Raji (cell line): Measurements from ENCODE around the gene GPR137C.

ENCODE experiments used
- POLR2A ChIP-seq: IDR thresholded peaks from 2 replicates; pipeline ENCODE4 v1.6.1; 2011; ENCODE audit warnings: low read depth, low read length, control low read depth; ENCODE audit not compliant: insufficient read depth

GPR137C gene

GRCh38 chr14:52609445-52610044 lies 56.9 kb downstream of the GPR137C start:
- TF ChIP-seq POLR2A = no peak

DNA sequence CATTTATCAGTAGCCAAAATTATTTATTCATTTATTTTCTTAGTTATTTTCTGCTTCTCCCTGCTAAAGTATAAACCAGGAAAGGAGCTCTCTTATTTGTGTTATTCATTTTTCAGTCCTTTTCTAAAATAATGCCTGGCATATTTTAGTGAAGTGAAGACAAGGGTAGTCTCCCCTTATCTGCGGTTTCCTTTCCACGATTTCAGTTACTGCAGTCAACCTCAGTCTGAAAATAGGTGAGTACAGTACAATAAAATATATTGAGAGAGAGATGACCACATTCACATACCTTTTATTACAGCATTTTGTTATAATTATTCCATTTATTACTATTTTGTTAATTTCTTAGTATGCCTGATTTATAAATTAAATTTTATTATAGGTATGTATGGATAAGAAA lies 57.6 kb downstream of the GPR137C start:
- TF ChIP-seq POLR2A = no peak

GRCh38 chr14:52618602-52619001 lies 66.0 kb downstream of the GPR137C start:
- TF ChIP-seq POLR2A = no peak

DNA sequence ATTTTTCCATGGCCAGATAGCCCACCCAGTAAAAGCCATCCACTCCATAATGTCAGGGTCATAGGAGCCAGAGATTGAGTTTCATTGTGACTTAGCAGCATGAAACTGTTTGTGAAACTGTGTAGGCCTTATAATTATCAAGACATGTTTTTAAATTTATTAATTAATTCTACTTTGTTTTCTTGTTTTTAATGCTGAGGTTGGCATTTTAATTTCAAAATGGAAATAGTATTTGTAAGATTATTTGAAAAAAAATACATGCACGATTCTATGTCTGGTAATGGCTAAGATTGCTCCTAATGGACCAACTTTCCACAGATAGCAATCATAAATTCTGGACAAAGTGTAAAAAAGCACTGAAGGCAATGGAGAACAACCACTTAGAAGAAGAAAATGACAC lies 67.1 kb downstream of the GPR137C start:
- TF ChIP-seq POLR2A = no peak

DNA sequence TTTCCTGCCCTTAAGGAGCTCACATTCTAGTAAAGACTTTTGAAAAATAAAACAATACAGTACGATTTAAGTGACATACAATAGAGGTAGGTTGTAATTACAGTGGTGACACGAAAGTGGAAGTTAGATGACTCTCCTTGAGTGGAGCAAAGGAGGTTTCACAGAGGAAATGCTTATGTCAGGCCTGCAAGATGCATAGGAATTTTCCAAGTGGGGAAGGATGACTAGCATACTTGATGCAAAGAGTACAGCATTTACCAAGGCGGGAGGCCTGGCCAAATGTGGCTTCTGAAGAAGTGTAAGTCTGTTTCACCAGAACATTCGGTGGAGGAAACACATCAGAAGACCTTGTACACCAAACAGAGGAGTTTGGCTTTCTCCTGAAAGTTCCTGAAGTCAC lies 87.5 kb downstream of the GPR137C start:
- no peak for TF ChIP-seq POLR2A

- TF ChIP-seq POLR2A = no peak
Observed at GRCh38 chr14:52641745-52642144, 89.1 kb downstream of the GPR137C start.

DNA sequence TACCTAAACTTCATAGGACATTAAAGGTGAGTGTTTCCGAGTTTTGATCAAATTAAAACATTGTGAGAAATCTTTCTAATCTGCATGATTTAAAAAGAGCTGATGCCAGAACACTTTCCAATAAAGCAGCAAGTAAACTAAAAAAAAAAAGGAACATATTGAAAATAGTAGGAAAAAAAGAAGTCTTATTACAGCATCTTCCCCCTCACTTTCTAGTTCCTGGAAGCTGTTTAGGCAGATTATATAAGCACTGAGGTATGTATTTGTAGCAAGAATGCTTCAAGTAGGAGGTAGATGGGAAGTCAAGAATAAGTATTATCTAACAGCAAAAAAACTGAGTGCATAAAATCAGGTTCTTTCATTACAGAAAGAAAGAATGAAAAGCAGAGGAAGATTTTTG lies 96.9 kb downstream of the GPR137C start:
- no peak for TF ChIP-seq POLR2A

DNA sequence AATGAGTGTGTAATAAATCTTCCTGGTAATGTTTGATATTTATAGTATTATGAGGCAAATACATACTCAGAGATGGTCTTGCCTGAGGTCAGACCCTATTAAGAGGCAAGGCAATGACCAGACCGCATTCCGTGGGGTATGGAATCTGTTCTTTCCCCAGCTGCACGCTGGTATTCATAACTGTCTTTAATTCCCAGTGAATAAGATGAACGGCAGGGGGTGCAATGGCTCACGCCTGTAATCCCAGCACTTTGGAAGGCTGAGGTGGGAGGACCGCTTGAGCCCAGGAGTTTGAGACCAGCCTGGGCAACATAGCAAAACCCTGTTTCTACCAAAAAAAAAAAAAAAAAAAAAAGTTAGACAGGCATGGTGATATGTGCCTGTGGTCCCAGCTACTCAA lies 98.1 kb downstream of the GPR137C start:
- TF ChIP-seq POLR2A = no peak

GRCh38 chr14:52656905-52657304 lies 104.3 kb downstream of the GPR137C start:
- TF ChIP-seq POLR2A = no peak

GRCh38 chr14:52660325-52660724 lies 107.7 kb downstream of the GPR137C start:
- no peak for TF ChIP-seq POLR2A

- no peak for TF ChIP-seq POLR2A
Observed at GRCh38 chr14:52660832-52661231, 108.2 kb downstream of the GPR137C start.

DNA sequence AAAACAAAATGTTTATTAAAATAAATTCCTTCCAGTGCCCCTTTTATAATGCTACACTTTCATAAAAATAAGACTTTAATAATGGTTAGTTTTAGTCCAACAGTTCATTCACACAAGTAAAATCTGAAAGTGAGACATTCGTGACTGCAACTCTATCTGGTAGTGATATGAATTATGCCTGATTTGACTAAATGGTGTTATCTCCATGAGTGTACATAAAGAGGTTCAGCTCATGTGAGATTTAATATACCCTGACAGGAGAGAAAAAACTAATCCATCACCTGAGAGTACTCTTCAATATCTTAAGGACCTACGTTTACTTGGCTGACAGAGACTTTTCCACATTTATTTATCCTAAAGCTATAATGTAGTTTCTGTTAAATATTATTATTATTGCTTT lies 108.7 kb downstream of the GPR137C start:
- no peak for TF ChIP-seq POLR2A

DNA sequence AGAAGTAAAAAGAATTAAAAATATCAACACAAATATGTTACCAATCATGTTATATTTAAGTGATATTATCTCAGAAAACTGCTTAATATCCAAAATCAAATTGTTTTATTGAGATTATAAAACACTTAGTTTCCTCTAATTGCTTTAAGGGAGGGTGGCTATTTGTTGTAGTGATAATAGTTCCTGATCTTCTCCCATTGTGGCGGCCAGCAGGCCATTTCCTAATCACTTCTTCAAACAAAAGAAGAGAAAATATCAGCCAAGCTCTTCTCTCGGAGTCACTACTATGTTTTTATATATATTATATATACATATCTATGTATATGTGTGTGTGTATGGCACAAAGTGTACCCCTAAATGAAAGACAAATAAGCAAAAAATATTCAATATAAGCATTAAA lies 111.2 kb downstream of the GPR137C start:
- TF ChIP-seq POLR2A = no peak

DNA sequence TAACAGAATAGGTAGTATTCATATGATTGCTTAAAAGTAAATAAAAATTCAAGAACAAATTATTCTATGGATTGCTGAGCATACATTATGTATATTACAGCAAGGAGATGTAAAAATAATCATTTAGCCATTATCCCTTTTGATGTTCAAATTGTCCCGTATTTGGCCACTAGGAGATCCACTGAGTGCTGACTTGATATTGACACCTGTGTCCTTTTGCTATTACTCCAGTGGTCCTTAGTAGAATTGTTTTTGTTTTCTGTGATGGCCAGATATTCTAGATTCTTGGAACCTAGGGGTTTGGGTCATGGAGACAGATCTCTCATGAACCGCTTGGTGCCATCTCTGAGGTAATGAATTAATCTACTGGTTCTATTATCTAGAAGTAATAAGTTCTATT lies 126.0 kb downstream of the GPR137C start:
- no peak for TF ChIP-seq POLR2A

GRCh38 chr14:52683985-52684520 lies 131.4 kb downstream of the GPR137C start:
- no peak for TF ChIP-seq POLR2A

- no peak for TF ChIP-seq POLR2A
Observed at GRCh38 chr14:52686176-52686575, 133.5 kb downstream of the GPR137C start.
